ENCODE results near the gene ETS1.
A peak's percentile ranks its signal among the peaks of the same experiment; 100 is the strongest.

Gene ETS1

GRCh38 chr11:128503245-128503991, 83.9 kb downstream of the ETS1 start:
- no peak overlapping the region for H3K4me3 ChIP-seq (ENCODE audit: low read depth in 1 of 2, low read length in 2 of 2)
- H3K27ac ChIP-seq (ENCODE audit: low read depth, low read length) = no peak overlapping the region
- peaks cover 48 to 75% of the 10 kb centered on the region in 2 donors for H3K4me1 ChIP-seq (ENCODE audit: control insufficient read depth in 1 of 2, insufficient read depth in 2 of 2, low read length in 2 of 2)
- no peaks in the 10 kb centered on the region for H3K9me3 ChIP-seq (ENCODE audit: control insufficient read depth in 1 of 2, low read length in 2 of 2)
- H3K9ac ChIP-seq (ENCODE audit: low read depth in 1 of 2, low read length in 2 of 2) = no peak overlapping the region
- no peaks in the 10 kb centered on the region for H3K36me3 ChIP-seq (ENCODE audit: control insufficient read depth in 1 of 2, insufficient read depth in 2 of 2, low read length in 2 of 2)
- H3K27me3 ChIP-seq (ENCODE audit: control insufficient read depth in 1 of 2, insufficient read depth in 2 of 2, low read length in 2 of 2) = no peaks in the 10 kb centered on the region

DNA sequence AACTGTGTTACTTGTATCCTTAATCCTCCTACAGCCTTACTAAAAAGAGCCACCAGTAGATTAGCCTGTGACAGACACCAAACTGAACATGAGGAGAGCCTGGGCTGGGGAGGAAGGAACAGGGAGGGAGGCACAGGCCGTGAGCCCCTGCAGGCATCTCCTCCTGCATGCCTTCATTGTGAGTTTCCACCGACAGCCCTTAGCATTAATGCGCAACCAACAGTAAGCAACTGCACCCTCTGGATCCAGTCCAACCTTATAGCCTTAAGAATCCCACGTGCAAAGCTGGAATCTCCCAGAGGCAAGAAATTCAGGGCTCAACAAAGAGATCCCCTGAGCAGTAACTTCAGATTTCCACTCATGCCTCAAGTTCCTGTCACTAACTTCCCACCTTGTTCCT, 84.6 kb downstream of the ETS1 start:
- Histone ChIP-seq H3K4me1 (ENCODE audit: control insufficient read depth in 1 of 2, insufficient read depth in 2 of 2, low read length in 2 of 2) (peaks cover 44 to 71% of the 10 kb centered on the region in 2 donors), H3K27ac (ENCODE audit: low read depth, low read length) (no peak overlapping the region)

GRCh38 chr11:128501632-128502549, 85.5 kb downstream of the ETS1 start:
- Histone ChIP-seq H3K27me3 (ENCODE audit: control insufficient read depth in 1 of 2, insufficient read depth in 2 of 2, low read length in 2 of 2) (no peaks in the 10 kb centered on the region), H3K4me1 (ENCODE audit: control insufficient read depth in 1 of 2, insufficient read depth in 2 of 2, low read length in 2 of 2) (peaks cover 45 to 70% of the 10 kb centered on the region in 2 donors), H3K27ac (ENCODE audit: low read depth, low read length) (no peak overlapping the region), H3K4me3 (ENCODE audit: low read depth in 1 of 2, low read length in 2 of 2) (no peak overlapping the region), H3K36me3 (ENCODE audit: control insufficient read depth in 1 of 2, insufficient read depth in 2 of 2, low read length in 2 of 2) (no peaks in the 10 kb centered on the region), H3K9ac (ENCODE audit: low read depth in 1 of 2, low read length in 2 of 2) (no peak overlapping the region), H3K9me3 (ENCODE audit: control insufficient read depth in 1 of 2, low read length in 2 of 2) (no peaks in the 10 kb centered on the region)

More for the DNA sequence above, 84.6 kb downstream of the ETS1 start:
- Histone ChIP-seq H3K4me3 (ENCODE audit: low read depth in 1 of 2, low read length in 2 of 2) (no peak overlapping the region), H3K36me3 (ENCODE audit: control insufficient read depth in 1 of 2, insufficient read depth in 2 of 2, low read length in 2 of 2) (no peaks in the 10 kb centered on the region), H3K9me3 (ENCODE audit: control insufficient read depth in 1 of 2, low read length in 2 of 2) (no peaks in the 10 kb centered on the region), H3K27me3 (ENCODE audit: control insufficient read depth in 1 of 2, insufficient read depth in 2 of 2, low read length in 2 of 2) (no peaks in the 10 kb centered on the region), H3K9ac (ENCODE audit: low read depth in 1 of 2, low read length in 2 of 2) (no peak overlapping the region)

DNA sequence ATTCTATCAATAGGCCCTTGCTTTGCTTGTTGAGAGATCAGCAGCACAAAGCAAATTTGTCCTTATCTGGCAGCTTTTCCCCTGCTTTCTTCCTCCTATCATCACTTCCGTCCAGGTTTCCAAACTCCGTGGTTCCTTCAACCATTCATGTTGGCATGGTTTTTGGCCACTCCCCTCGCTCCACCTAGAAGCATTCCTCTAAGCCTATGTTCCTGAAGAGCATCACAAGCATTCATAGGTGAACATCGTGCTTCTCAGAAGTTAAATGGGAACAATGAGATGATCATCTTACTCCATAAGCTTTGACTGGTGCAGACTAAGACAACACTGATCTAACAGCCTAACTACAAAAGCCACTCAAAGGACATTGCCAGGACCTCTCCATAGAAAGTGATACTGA, 86.3 kb downstream of the ETS1 start:
- H3K36me3 ChIP-seq (ENCODE audit: control insufficient read depth in 1 of 2, insufficient read depth in 2 of 2, low read length in 2 of 2) = no peaks in the 10 kb centered on the region
- H3K9me3 ChIP-seq (ENCODE audit: control insufficient read depth in 1 of 2, low read length in 2 of 2) = no peaks in the 10 kb centered on the region
- no peaks in the 10 kb centered on the region for H3K27me3 ChIP-seq (ENCODE audit: control insufficient read depth in 1 of 2, insufficient read depth in 2 of 2, low read length in 2 of 2)
- H3K4me1 ChIP-seq (ENCODE audit: control insufficient read depth in 1 of 2, insufficient read depth in 2 of 2, low read length in 2 of 2) = peaks cover 45 to 66% of the 10 kb centered on the region in 2 donors
- no peak overlapping the region for H3K27ac ChIP-seq (ENCODE audit: low read depth, low read length)
- no peak overlapping the region for H3K4me3 ChIP-seq (ENCODE audit: low read depth in 1 of 2, low read length in 2 of 2)
- no peak overlapping the region for H3K9ac ChIP-seq (ENCODE audit: low read depth in 1 of 2, low read length in 2 of 2)

GRCh38 chr11:128500493-128500892, 86.9 kb downstream of the ETS1 start:
- Histone ChIP-seq H3K36me3 (ENCODE audit: control insufficient read depth in 1 of 2, insufficient read depth in 2 of 2, low read length in 2 of 2) (no peaks in the 10 kb centered on the region), H3K27me3 (ENCODE audit: control insufficient read depth in 1 of 2, insufficient read depth in 2 of 2, low read length in 2 of 2) (no peaks in the 10 kb centered on the region), H3K9ac (ENCODE audit: low read depth in 1 of 2, low read length in 2 of 2) (no peak overlapping the region), H3K27ac (ENCODE audit: low read depth, low read length) (no peak overlapping the region), H3K9me3 (ENCODE audit: control insufficient read depth in 1 of 2, low read length in 2 of 2) (no peaks in the 10 kb centered on the region), H3K4me3 (ENCODE audit: low read depth in 1 of 2, low read length in 2 of 2) (no peak overlapping the region), H3K4me1 (ENCODE audit: control insufficient read depth in 1 of 2, insufficient read depth in 2 of 2, low read length in 2 of 2) (peaks cover 45 to 61% of the 10 kb centered on the region in 2 donors)

DNA sequence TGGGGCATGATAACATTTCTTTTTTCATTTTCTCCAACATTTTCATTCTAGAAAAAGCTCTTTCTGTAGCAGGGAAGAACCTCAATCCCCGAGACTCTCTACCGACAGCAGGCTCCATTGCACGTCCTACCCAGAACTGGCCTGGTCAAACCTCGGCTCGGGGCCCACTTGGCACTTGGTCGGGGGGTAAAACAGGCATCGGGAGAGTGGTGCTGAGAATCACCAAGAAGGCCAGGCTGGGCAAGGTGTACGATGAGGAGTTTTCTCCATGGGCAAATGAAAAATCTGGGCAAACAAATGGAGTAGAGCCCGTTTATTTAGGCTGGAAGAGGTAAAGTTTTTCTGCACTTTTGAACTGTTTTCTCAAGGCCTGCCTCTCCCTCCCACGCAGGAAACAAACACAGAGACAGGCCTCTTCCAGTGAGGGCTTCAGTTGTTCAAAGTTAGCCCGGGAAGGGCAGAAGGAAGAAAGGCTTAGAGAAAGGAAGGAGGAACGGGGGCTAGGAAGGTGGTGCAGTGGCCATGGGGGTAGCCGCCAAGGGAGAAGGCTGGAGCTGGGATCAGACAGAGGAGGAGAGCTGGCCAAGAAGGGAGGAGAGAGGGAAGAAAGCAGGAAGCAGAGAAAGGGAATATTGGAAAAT, 87.6 kb downstream of the ETS1 start:
- peak overlapping the region in 1 of 2 donors; percentile 41 for H3K9ac ChIP-seq (ENCODE audit: low read depth in 1 of 2, low read length in 2 of 2)
- H3K27me3 ChIP-seq (ENCODE audit: control insufficient read depth in 1 of 2, insufficient read depth in 2 of 2, low read length in 2 of 2) = no peaks in the 10 kb centered on the region
- no peaks in the 10 kb centered on the region for H3K9me3 ChIP-seq (ENCODE audit: control insufficient read depth in 1 of 2, low read length in 2 of 2)
- no peak overlapping the region for H3K4me3 ChIP-seq (ENCODE audit: low read depth in 1 of 2, low read length in 2 of 2)
- H3K27ac ChIP-seq (ENCODE audit: low read depth, low read length) = peak overlapping the region; percentile 39
- no peaks in the 10 kb centered on the region for H3K36me3 ChIP-seq (ENCODE audit: control insufficient read depth in 1 of 2, insufficient read depth in 2 of 2, low read length in 2 of 2)
- peaks cover 41 to 56% of the 10 kb centered on the region in 2 donors for H3K4me1 ChIP-seq (ENCODE audit: control insufficient read depth in 1 of 2, insufficient read depth in 2 of 2, low read length in 2 of 2)

GRCh38 chr11:128498721-128499245, 88.6 kb downstream of the ETS1 start:
- Histone ChIP-seq H3K9ac (ENCODE audit: low read depth in 1 of 2, low read length in 2 of 2) (no peak overlapping the region), H3K27ac (ENCODE audit: low read depth, low read length) (no peak overlapping the region), H3K9me3 (ENCODE audit: control insufficient read depth in 1 of 2, low read length in 2 of 2) (no peaks in the 10 kb centered on the region), H3K36me3 (ENCODE audit: control insufficient read depth in 1 of 2, insufficient read depth in 2 of 2, low read length in 2 of 2) (no peaks in the 10 kb centered on the region), H3K4me3 (ENCODE audit: low read depth in 1 of 2, low read length in 2 of 2) (no peak overlapping the region), H3K4me1 (ENCODE audit: control insufficient read depth in 1 of 2, insufficient read depth in 2 of 2, low read length in 2 of 2) (peaks cover 46 to 49% of the 10 kb centered on the region in 2 donors), H3K27me3 (ENCODE audit: control insufficient read depth in 1 of 2, insufficient read depth in 2 of 2, low read length in 2 of 2) (no peaks in the 10 kb centered on the region)

DNA sequence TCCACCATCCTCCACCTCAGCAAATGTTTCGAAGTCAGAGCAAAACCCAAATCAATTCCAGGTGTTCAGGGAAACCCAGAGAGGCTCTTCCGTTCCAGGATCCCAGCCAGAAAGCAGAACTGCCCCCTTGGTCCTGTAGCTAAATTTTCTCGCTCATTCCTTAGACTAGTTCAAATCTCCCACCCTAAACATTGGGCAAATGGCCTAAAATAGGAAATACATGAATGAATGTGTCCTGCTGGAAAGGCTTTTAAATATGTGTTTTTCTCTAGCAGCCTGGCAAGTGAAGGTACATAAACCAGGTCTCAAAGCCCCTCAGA, 89.6 kb downstream of the ETS1 start:
- Histone ChIP-seq H3K9me3 (ENCODE audit: control insufficient read depth in 1 of 2, low read length in 2 of 2) (no peaks in the 10 kb centered on the region), H3K4me3 (ENCODE audit: low read depth in 1 of 2, low read length in 2 of 2) (no peak overlapping the region), H3K27me3 (ENCODE audit: control insufficient read depth in 1 of 2, insufficient read depth in 2 of 2, low read length in 2 of 2) (no peaks in the 10 kb centered on the region), H3K9ac (ENCODE audit: low read depth in 1 of 2, low read length in 2 of 2) (no peak overlapping the region), H3K36me3 (ENCODE audit: control insufficient read depth in 1 of 2, insufficient read depth in 2 of 2, low read length in 2 of 2) (no peaks in the 10 kb centered on the region), H3K4me1 (ENCODE audit: control insufficient read depth in 1 of 2, insufficient read depth in 2 of 2, low read length in 2 of 2) (peaks cover 44 to 54% of the 10 kb centered on the region in 2 donors), H3K27ac (ENCODE audit: low read depth, low read length) (peak overlapping the region; percentile 34)

GRCh38 chr11:128497061-128497775, 90.1 kb downstream of the ETS1 start:
- Histone ChIP-seq H3K9me3 (ENCODE audit: control insufficient read depth in 1 of 2, low read length in 2 of 2) (no peaks in the 10 kb centered on the region), H3K27ac (ENCODE audit: low read depth, low read length) (peak overlapping the region; percentile 34), H3K9ac (ENCODE audit: low read depth in 1 of 2, low read length in 2 of 2) (peak overlapping the region in 1 of 2 donors; percentile 13), H3K36me3 (ENCODE audit: control insufficient read depth in 1 of 2, insufficient read depth in 2 of 2, low read length in 2 of 2) (no peaks in the 10 kb centered on the region), H3K27me3 (ENCODE audit: control insufficient read depth in 1 of 2, insufficient read depth in 2 of 2, low read length in 2 of 2) (no peaks in the 10 kb centered on the region), H3K4me3 (ENCODE audit: low read depth in 1 of 2, low read length in 2 of 2) (peak overlapping the region in 1 of 2 donors; percentile 8), H3K4me1 (ENCODE audit: control insufficient read depth in 1 of 2, insufficient read depth in 2 of 2, low read length in 2 of 2) (peaks cover 39 to 54% of the 10 kb centered on the region in 2 donors)
